T-helper 2 cell (primary cell): ENCODE data around the gene TNNT3.

Source experiments
- DNase-seq, 5 experiments: peaks; one replicate each; pipeline versions ENCODE4 v3.0.0 to v3.0.0-alpha.2; 2012 to 2022

TNNT3 gene

DNA sequence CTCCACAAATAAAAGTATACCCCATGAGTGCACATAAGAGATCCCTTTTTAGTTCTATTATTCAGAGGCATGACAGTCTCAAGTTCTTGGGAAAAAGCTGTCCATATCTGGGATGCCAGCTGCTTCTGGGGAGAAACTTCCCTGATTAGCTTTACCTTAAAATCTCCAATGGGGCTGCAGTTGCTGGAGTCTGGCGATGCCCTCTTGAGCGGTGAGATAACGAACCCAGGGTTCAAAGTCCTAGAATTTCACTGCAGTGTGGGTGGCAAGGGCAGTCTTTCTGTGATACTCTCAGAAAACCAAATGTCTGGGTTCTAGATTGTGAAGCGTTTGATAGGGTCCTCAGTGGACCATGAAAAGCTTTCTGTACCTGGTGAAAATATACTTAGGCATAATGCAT is 20.4 kb upstream of the TNNT3 start:
- DNase-seq: no peak

DNA sequence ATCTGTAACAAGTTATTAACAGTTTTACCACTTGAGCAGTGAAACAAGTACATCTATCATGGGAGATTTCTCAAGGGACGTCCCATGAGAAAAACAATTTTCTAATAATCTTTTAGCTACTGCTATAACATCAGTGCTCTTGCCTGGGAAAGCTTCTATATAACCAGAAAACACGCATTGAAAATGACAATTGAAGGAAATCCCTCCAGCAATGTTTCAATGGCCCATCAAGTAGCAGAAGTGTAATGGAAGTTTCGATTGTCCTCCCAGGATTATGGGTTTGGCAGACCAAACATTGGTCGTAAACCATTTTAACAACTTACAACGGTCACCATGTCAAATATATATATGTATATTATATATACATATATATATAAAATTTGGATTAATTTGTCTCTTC is 19.8 kb upstream of the TNNT3 start:
- DNase-seq: no peak

DNA sequence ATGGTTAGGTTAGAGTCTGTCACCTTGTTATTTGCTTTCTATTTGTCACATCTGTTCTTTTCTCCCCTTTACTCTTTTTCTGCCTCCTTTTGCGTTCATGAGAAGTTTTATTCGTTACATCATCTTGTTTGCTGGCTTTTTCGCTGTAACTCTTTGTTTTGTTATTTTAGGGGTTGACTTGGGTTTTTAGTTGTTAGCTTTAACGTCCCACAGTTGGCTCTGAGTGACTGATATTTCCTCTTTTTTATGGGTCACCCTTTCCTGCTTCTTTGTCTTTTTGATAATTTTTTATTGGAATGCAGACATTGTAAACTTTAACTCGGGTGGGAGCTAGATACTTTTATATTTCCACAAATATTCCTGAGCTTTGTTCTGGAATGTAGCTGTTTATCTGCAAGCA is 13.3 kb upstream of the TNNT3 start:
- no peak for DNase-seq

DNA sequence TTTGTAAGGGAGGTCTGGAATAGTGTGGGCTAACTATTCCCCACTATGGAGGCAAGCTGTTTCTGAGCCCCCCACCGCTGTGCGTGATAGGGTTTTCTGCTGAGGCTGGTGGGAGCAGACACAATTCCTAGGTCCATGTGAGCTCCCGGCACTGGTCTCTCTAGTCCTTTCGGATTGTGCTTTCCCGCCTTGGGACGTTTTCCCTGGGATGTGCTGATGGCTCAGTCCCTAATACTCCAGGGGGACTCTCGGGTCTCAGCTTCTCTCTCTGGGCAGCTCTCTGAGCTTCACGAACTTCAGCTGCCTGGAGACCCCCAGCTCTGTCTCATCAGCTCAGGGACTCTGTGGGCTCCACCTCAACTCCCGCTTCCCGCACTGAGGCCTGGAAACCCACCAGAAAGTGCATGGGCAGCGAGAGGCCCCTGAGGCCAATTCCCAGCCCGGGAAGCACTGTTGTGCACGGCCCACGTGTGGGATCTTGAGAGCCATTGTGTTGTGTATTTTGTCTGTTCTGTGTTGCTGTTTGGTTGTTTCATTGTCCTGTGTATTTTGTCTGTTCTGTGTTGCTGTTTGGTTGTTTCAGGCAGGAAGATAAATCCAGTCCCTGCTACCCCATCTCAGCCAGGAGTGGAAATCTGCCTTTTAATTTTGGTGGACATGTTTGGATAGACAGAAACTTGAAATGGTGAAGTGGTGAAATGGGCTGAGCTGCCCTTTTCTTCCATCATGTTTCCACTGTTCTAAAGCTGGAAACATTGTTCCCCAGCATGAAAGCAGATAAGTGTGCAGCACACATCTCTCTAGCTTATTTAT is 12.7 kb upstream of the TNNT3 start:
- no peak for DNase-seq

DNA sequence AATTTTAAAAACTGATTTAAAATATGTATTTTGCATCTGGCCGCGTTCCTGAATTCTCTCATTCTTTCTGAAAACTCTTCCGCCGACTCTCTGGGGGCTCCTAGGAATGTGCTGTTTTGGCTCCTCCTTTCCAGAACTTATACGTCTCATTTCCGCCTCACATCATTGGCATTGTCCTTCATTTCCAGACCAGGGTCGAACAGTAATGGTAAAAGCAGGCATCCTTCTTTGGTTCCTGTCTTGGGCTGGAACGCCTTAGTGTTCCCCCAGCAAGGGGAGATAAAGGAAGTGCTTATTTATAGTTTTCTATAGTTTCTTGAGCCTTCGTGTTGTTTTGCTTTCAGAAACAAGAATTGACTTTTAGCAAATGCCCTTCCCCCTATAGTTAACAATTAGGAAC is 10.9 kb upstream of the TNNT3 start:
- DNase-seq: no peak

DNA sequence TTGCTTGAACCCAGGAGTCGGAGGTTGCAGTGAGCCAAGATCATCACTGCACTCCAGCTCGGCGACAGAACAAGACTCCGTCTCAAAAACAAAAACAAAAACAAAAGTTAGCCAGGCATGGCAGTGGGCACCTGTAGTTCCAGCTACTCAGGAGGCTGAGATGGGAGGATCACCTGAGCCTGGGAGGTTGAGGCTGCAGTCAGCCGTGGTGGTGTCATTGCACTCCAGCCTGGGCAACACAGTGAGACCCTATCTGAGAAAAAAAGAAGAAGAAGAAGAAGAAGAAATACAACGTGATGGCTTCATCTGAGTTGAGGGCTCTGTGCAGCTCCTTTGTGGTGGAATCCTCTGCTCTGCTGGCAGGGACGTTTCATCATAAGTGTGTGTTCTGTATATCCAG is 10.0 kb upstream of the TNNT3 start:
- no peak for DNase-seq

DNA sequence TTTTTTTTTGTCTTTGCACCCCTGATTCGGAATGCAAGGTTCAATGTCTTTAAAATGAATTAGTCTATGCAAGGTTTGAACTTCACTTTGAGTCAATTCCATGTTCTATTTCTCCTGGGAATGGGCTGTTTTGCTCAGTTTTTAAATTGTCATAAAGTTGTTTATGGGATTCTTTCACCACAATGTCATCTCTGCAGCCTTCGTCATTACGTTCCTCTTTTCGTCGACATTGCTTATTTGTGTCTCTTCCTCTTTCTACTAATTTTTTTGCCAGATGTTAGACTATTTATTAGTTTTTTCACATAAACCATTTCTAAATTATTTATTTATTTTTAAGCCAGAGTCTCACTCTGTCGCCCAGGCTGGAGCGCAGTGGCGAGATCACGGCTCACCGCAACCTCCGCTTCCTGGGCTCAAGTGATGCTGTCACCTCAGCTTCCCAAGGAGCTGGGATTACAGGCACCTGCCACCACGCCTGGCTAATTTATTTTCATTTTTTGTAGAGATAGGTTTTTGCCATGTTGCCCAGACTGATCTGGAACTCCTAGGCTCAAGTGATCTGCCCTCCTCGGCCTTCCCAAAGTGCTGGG is 7.1 kb upstream of the TNNT3 start:
- DNase-seq: no peak

DNA sequence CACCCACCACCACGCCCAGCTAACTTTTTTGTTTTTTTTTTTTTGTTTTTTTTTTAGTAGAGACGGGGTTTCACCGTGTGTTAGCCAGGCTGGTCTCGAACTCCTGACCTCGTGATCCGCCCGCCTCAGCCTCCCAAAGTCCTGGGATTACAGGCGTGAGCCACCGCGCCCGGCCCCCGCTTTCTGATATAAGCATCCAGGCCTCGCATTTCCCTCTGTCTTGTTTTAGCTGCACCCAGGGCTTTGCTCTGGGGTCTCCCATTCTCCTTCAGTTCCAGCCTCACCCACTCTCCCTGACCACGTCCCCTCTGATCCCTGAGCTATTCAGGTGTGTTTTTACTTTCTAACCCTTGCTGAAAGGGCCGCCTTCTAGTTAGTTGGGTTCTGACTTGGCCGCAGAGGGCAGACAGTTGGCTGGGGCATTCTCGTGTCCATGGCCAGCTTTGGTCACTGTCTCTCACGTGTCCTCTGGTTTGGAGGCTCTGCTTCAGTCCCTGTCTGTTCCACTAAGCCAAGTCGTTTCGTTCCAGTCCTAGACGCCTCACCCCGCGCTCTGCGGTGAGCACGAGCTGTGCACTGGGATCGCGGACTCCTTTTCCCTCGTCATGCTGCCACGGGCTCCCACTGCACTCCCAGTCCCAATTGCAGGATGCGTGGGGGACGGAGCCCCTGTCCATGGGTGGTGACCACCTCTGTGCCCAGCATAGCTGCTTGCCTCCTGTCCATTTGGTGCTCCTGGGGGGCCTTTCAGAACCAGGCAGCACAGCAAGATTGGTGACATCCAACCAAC is 6.0 kb upstream of the TNNT3 start:
- no peak for DNase-seq

DNA sequence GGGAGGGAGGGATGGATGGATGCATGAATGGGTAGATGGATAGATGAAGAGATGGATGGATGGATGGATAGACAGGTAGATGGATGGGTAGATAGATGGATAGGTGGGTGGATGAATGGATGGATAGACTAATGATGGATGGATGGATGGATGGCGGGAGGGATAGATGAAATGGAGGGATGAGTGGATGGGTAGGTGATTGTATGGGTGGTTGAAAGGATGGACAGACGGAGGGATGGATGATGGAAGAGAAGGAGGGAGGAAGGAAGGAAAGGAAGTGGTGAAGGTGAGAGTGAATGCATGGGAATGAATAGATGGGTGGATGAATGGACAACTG is 3.7 kb upstream of the TNNT3 start:
- no peak for DNase-seq

DNA sequence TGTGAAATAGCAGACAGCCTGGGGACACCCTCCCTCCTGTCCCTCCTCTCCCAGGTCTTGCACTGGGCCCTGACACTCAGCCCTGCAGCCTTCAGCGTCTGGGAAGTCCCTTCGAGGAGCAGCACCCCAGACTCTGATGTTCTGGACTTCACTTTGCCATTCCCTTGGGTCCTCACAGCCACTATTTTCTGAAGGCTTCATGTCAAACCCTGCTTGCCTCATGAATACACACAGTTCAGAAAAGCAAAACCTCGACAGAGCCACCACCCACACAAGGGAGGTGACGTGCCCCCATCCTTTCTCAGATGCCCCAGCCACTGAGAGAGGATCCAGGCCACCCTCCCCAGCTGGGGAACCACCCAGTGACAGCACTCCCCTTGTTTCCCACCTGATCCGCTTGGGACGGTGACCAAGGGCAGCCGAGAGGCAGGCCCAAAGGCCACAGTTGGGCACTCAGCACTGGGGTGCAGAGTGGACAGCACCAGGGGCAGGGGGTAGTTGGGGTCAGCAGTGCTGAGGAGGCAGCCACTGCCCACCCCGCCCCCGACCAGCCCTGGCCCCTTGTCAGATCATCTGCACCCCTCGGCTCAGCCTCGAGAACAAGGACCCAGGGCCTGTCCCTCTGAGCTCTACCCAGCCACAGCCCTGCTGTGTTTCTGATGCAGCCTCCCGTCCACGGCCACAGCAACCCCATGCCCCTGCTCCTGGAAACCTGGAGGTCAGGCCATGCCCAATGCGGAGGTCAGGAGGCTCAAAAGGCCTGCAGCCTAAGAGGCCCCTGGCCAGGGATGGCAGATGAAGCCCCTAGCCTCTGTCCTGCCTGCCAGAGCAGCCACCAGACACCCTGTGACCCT is 3.1 kb upstream of the TNNT3 start:
- DNase-seq: no peak

DNA sequence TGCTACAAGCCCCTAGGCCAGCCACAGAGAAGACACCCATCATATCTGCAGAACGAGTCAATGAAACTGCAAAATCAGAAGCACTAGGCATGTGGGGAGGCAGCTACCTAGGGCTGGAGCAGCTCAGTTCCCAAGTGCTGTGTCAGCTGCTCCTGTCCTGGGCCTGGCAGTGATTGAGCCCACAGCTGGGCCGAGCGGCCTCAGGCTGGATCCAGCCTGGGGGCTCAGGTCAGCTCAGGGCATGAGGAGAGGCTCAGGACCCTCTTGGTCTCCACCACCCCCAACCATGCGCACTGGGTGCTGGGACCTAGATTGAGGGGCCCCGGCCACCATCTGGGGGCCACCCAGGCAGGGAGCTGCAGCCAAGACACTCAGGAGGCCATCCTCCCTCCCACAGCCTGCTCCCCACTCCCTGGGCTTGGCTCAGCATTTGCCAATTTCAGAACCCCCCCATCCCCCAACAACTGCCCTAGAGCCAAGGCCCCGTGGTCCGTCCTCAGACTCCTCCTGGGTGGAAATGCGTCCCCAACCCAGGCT is 2.4 kb upstream of the TNNT3 start:
- DNase-seq: no peak

DNA sequence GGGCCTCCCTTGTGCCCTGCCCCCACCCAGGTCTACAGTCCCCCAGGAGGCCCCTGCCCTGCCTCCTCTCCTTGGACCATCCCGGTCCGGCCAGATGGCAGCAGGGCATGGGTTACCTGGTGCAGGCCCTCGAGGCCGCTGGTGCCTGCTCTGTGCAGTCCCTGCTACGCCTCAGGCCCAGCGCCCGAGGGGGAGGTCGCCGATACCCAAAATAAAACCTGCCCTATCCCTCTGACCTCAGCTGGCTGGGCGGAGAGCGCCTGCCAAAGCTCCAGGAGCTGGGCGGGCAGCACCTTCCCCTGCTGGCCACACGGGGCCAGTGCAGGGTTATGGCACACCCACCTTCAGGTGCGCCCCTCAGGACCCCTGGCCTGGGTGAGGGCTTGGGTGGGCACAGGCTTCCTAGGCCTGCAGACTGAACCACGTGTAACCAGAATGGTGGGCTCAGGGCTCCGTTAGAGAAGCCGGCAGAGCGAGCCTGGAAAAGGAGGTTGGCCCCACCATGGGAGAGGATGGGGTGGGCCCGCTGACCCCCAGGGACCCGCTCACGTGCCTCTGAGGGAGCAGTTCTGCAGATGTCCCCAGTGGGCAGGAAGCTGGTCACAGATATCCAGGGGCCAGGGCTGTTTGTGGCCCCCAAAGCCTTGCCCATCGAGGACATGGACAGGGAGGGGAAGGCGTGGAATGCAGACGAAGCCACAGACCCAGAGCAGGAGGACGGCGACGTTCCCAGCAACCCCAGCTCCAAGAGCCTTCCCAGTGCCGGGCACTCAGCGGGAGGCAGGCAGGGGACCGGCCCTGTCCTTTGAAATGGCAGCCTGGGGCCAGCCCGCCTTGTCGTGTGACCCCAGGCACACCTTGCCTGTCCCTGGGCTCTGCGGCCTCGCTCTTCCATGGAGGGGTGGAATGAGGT is 1.7 kb upstream of the TNNT3 start:
- DNase-seq: no peak

DNA sequence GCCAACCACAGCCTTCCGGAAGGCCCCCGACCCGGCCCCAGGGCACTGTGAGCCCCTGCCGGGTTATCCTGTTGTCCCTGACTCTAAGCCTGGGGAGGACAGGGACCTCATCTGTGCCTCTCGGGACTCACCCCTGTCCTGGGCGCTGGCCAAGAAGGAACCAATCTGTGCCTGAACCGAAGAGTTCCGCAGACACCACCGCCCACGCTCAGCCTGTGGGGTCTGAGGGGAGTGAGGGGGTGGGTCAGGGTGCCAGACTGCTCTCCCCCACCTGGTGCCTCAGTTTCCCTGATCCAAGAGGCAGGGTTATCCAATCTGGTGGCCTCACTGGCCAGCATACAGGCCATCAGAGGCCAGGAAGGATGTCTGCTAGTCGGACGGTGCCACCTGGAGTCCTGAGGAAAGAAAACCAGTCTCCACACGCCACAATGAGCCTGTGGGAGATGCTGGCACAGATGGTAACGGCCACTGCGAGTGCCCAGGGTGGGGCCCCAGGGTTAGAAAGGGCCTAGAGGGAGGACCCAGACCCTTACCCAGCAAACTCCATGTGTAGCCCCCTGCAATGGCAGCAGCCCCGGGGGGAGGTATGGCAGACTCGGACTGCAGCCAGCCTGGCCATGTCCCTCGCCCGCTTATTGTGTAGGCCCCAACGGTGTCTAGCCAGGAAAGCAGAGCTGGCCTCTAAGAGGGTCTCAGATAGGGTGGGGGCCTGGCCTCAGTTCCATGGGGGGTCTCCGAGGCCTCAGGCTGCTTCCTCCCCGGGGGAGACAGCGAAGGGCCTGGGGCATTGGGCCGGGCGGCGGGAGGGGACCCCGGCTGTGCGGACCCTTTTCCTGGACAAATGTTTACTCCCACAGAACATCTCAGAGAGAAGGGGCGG is 827 bp upstream of the TNNT3 start:
- no peak for DNase-seq

DNA sequence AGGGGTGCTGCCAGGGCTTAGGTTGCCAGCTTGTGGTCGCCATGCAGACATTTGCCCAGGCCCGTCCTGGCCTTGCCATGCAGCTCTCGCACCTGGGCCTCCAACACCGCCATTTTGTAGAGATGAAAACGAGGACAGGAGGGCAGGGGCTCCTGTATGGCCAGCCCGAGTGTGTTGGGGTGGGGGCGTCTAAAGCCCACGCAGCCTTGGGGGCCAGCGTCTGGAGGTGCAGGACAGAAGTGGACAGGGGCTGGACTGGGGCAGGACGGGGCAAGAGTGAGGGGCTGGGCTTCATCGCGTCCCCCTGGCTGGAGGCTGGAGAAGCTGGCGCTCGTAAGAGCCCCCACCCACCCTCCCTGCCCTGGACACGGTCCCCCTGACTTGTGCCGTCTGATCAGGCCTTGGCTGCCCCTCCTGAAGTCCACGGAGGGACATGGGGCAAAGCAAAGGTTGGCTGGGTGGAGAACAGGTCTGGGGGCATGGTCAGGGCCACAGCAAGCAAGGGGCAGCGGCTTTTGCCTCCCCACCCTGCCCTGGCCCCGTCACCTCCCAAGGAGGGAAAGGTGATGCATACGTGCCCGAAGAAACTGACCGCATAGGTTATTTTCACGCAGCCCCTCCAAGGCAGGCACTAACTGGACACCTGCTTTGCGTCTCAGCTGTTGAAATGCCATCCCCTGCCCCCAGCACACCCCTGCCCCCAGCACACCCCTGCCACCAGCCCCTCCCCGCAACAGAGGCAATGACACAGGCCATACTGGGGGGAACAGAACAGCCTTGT is 815 bp downstream of the TNNT3 start:
- DNase-seq: no peak

DNA sequence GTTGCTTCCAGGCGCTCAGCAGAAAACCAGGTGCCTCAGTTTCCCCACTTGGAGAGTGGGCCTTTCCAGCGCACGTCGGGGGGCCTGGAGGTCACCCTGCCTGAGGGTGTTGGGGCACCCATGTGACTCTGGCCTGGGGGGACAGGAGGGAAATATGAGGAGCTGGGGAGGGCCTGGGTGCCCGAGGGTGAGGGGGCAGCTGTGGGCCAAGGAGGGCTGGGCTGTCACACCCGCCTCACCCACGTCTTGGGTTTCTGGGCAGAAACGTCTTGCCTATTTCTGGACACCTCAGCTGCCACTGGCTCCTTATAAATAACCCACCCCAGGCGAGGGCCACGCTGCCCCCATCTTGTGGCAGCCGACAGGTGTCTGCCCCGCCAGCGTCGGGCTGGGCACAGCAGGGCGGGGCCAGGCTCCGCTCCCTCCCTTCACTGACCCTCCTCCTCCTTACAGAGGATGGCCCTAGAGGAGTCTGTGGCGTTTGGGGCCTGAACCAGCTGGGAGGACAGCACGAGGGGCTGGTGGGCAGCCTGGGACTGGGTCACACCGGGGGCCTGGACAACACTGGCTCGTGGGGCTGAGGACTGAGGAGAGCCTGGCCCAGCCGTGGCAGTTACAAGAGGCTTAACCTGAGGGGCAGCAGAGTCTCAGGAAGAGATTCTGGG is 1.5 kb downstream of the TNNT3 start:
- DNase-seq: no peak

DNA sequence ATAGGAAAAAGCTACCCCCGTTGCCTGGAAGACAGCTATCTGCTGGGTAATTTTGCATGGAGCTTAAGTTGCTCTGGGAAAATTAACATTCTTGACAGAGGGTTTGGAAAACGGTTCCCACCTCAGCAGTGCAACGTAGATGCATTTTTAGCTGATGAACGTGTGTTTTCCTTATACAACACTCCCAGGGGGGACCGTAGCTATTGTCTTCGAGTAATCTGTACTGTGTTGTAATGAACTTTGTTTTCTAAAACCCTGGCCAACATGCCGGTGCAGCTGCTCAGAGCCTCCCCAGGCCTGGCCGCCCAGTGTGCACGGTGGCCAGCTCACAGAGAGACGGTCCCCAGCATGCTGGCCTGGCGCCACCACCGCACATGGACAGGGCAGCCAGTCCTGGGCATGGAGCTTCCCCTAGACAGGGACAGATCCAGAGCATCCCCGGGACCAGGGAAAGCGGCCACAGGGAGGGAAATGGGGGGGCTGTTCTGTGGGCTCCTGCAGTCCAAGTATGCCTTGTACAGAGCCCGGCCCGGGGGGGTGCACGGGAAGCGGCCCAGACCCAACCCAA is 2.2 kb downstream of the TNNT3 start:
- DNase-seq: no peak

DNA sequence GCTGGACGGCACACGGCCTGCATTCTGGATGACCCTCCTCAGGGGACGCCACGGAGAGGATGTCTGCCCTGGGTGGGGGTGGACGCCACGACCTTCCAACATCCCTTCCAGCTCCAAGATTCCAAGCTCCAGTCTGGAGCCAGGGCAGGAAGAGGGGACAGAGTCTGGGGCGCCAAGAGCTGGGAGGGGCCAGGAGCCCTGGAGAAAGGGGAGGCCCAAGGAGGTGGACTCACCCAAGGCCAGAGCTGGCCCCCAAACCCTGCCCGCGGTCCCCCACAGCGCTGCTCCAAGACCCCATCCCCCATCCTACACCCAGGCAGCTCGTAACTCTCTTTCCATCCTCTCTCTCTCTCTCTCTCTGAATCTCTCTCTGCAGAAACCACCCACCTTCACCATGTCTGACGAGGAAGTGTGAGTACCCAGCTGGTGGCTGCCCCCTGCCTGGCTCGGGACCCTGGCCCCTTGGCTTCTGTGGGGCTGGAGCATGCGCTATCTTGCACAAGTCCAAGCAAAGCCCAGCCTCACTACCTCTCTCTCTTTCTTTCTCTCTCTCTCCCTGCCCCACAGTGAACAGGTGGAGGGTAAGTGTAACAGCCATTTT is 3.1 kb downstream of the TNNT3 start:
- DNase-seq: no peak

DNA sequence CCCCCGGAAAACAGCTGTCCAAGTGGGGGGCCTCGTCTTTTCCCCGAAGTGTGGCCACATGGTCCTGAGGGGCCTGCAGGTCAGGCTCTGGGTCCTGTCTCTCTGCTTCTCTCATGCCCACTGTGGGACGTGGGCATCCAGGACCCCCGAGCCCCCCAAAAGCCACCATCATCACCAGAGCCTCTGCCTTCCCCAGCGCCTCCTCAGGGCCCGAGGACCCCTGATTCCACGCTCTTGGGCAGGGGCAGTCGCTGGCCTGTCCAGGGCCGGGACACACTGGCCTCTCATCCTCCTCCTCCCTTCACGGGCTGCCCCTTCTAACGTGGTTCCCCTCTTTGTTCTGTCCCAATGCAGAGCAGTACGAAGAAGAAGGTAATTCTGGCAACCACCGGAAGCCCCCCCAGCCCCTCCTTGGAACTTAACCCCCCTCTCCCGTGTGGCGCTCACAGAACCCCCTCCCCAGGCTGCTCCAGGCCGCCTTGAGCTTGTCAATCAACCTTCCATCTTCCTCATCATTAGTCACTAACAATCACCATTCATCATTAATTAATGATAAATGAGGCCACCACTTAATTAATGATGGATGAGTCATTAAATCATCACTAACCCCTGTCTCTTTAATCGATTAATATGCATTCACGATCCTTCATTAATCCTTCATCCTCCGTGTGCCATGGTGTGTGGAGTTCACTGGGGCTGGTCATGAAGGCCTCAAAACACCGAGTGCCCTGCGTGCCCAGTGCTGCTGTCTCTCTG is 3.9 kb downstream of the TNNT3 start:
- DNase-seq: no peak
